Panc1 (cell line): ENCODE data around the gene TMEM259. TPM values are rescaled to one million over a fixed set of nuclear protein-coding genes. Genes with fewer than 3 reads are reported as not detected.

Experiments used
- ATAC-seq: fragments of 200-7000 bp; cut with Tn5 transposase; 2 replicates; pipeline ENCODE4 v1.9.1; 2020; ENCODE audit warnings: mild to moderate bottlenecking, moderate library complexity
- BruUV-seq: library from RNA; stranded (reverse); fragments of 400-500 nt; replicated peaks from 2 replicates; lab custom pipeline; 2021; lab: Mats Ljungman, UMichigan
- CTCF ChIA-PET: fragments of 300-600 bp; sonication (Branson Sonifier 250); formaldehyde crosslinking; loops from one replicate; lab custom pipeline; 2022; ENCODE audit warnings: antibody characterized with exemption; lab: Charles Lee
- POLR2A ChIA-PET: fragments of 300-600 bp; sonication (Branson Sonifier 250); formaldehyde crosslinking; loops from one replicate; lab custom pipeline; 2022; ENCODE audit warnings: antibody characterized with exemption; lab: Charles Lee
- DNase-seq: peaks from one replicate; pipeline ENCODE4 v3.0.0-alpha.2; 2010; ENCODE audit warnings: low read depth, low spot score
- H3K27ac ChIP-seq: 2 replicates; pipeline ENCODE4 v1.5.1; 2011; ENCODE audit warnings: mild to moderate bottlenecking, low read length, inconsistent platforms
- H3K27me3 ChIP-seq: fragments of 200-500 bp; sonication (Bioruptor generic); 2 replicates; pipeline ENCODE4 v1.6.0; 2014; ENCODE audit warnings: low read length, inconsistent platforms; ENCODE audit not compliant: control insufficient read depth, insufficient read depth
- H3K36me3 ChIP-seq: fragments of 200-500 bp; sonication (Bioruptor generic); 2 replicates; pipeline ENCODE4 v1.5.1; 2014; ENCODE audit warnings: inconsistent platforms, mild to moderate bottlenecking, low read length, moderate library complexity; ENCODE audit not compliant: control insufficient read depth, insufficient read depth
- H3K4me1 ChIP-seq: 2 replicates; pipeline ENCODE4 v1.5.1; 2011; ENCODE audit warnings: inconsistent platforms, mild to moderate bottlenecking, low read length, moderate library complexity; ENCODE audit not compliant: control insufficient read depth, insufficient read depth
- H3K4me3 ChIP-seq, 2 experiments: 2 replicates each; pipeline ENCODE4 v1.5.1; 2011 to 2012; ENCODE audit warnings: low read depth in 2 of 2, low read length in 2 of 2, mild to moderate bottlenecking in 2 of 2, inconsistent platforms in 1 of 2, moderate library complexity in 1 of 2
- H3K9me3 ChIP-seq: fragments of 200-500 bp; sonication (Bioruptor generic); 2 replicates; pipeline ENCODE4 v1.5.1; 2014; ENCODE audit warnings: low read depth, mild to moderate bottlenecking, inconsistent platforms, low read length, moderate library complexity; ENCODE audit not compliant: control insufficient read depth, insufficient read depth
- POLR2AphosphoS5 ChIP-seq: IDR thresholded peaks from 2 replicates; pipeline ENCODE4 v1.6.1; 2012; ENCODE audit warnings: mild to moderate bottlenecking, low read depth, low read length, moderate library complexity
- REST ChIP-seq, 2 experiments: IDR thresholded peaks; 2 replicates each; pipeline ENCODE4 v1.6.1; 2011 to 2012; ENCODE audit warnings: low read depth in 2 of 2, control low read depth in 1 of 2, low read length in 1 of 2, mild to moderate bottlenecking in 1 of 2, moderate library complexity in 1 of 2; ENCODE audit not compliant: insufficient read depth in 1 of 2
- SIN3A ChIP-seq: IDR thresholded peaks from 2 replicates; pipeline ENCODE4 v1.6.1; 2012; ENCODE audit warnings: low read depth, mild to moderate bottlenecking, low read length, moderate library complexity, borderline replicate concordance; ENCODE audit not compliant: insufficient read depth
- TCF7L2 ChIP-seq: IDR thresholded peaks from 2 replicates; pipeline ENCODE4 v1.6.1; 2011; ENCODE audit warnings: mild to moderate bottlenecking, low read depth, low read length, inconsistent platforms
- in situ Hi-C: cut with HindIII; loops from 2 replicates; pipeline ENCODE4 v1.10.0; 2016; ENCODE audit warnings: low sequenced_read_pairs, low pct_unique_long_range_greater_than_20kb
- intact Hi-C: fragments of 100-400 bp; cut with micrococcal nuclease; formaldehyde crosslinking; loops from one replicate; pipeline ENCODE4 v1.10.0; 2022; ENCODE audit not compliant: unreplicated experiment
- total RNA-seq: library from RNA; stranded (reverse); gene quantifications from one replicate; pipeline ENCODE4 v1.2.1, GENCODE V29; 2021; ENCODE audit not compliant: unreplicated experiment
- TF ChIP-seq, protein P1 (sequence below): fragments of 450-650 bp; IDR thresholded peaks from 2 replicates; pipeline ENCODE4 v1.5.1; 2017; ENCODE audit warnings: mild to moderate bottlenecking

Gene TMEM259
- total RNA-seq, 1 experiment from 2014 or later, result 193 TPM

DNA sequence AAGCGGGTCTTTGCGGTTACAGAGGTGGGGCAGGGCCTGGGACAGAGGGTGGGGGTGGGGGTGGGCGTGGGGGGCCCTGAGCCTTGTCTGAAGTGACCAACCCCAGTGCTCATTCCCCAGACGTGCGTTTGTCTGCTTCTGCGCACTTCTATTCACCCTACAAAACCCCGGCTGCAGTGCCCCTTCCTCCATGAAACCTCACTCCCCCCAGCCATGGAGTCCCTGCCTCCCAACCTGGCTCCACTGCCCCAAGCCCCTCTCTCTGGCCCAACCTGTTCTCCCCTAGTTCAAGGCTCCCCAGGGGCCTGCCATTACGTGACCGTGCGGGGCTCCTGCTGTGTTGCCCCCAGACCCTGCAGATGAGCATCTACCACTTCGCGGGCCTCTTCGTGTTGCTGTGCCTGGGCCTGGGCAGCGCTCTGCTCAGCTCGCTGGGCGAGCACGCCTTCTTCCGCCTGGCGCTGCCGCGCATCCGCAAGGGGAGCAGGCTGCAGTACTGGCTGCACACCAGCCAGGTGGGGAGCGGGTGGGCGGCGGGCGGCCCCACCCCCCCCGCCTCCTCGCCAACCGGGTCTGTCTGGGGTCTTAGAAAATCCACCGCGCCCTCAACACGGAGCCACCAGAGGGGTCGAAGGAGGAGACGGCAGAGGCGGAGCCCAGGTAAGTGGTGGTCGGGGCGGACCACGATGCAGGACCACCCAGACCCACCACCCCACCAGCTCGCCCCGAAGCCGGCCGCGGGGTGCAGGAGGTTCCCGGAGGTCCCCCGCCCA, 12.5 kb downstream of the TMEM259 start:
- H3K4me3 ChIP-seq, result no peak overlapping the region
- ChIA-PET CTCF (no interaction called here), POLR2A (no interaction called here)
- ATAC-seq, result no peak
- in situ Hi-C loops (no loop called here), intact Hi-C loops (no loop called here)
- BruUV-seq, result no TSS peak
- no peak for TF ChIP-seq TCF7L2
- TF ChIP-seq POLR2AphosphoS5, result no peak
- no peaks in the 10 kb centered on the region; the same call in 1 of the 2 replicates for H3K4me1 ChIP-seq
- no peaks in the 10 kb centered on the region for H3K9me3 ChIP-seq
- DNase-seq, result no peak
- no peaks in the 10 kb centered on the region for H3K27me3 ChIP-seq
- H3K27ac ChIP-seq, result no peak overlapping the region
- H3K36me3 ChIP-seq, result no peaks in the 10 kb centered on the region

GRCh38 chr19:1007399-1008251, 13.3 kb downstream of the TMEM259 start:
- Histone ChIP-seq H3K27me3 (no peaks in the 10 kb centered on the region), H3K4me3 (no peak overlapping the region), H3K27ac (no peak overlapping the region), H3K36me3 (no peaks in the 10 kb centered on the region), H3K4me1 (no peaks in the 10 kb centered on the region; the same call in 1 of the 2 replicates), H3K9me3 (no peaks in the 10 kb centered on the region)
- ChIA-PET CTCF (no interaction called here), POLR2A (no interaction called here)
- no peak for DNase-seq
- in situ Hi-C loops (no loop called here), intact Hi-C loops (no loop called here)
- no TSS peak for BruUV-seq
- no peak for ATAC-seq
- TF ChIP-seq TCF7L2 (no peak), REST (IDR thresholded peaks at IDR 0.05; ENCODE audit: insufficient read depth in 1 of 2, low read depth in 2 of 2, low read length in 1 of 2) (no peak), POLR2AphosphoS5 (no peak), SIN3A (no peak)
- TF ChIP-seq, protein P1, sequence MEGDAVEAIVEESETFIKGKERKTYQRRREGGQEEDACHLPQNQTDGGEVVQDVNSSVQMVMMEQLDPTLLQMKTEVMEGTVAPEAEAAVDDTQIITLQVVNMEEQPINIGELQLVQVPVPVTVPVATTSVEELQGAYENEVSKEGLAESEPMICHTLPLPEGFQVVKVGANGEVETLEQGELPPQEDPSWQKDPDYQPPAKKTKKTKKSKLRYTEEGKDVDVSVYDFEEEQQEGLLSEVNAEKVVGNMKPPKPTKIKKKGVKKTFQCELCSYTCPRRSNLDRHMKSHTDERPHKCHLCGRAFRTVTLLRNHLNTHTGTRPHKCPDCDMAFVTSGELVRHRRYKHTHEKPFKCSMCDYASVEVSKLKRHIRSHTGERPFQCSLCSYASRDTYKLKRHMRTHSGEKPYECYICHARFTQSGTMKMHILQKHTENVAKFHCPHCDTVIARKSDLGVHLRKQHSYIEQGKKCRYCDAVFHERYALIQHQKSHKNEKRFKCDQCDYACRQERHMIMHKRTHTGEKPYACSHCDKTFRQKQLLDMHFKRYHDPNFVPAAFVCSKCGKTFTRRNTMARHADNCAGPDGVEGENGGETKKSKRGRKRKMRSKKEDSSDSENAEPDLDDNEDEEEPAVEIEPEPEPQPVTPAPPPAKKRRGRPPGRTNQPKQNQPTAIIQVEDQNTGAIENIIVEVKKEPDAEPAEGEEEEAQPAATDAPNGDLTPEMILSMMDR, result no peak
